Esophagus muscularis mucosa (tissue), 3 donors: Measurements from ENCODE around the gene ANXA2.

Experiments
- CTCF ChIP-seq, 3 experiments: fragments of 200-600 bp in 2 of 3; fragments of 450-650 bp in 1 of 3; sonication (generic) in 2 of 3; IDR thresholded peaks; one replicate each; pipeline ENCODE4 v1.5.1; 2017 to 2019; ENCODE audit warnings: antibody characterized with exemption in 3 of 3, mild to moderate bottlenecking in 2 of 3, moderate library complexity in 1 of 3
- POLR2A ChIP-seq: fragments of 450-650 bp; IDR thresholded peaks from one replicate; pipeline ENCODE4 v1.6.1; 2017; ENCODE audit warnings: antibody characterized with exemption, moderate library complexity, mild to moderate bottlenecking, low read depth
- POLR2AphosphoS5 ChIP-seq, 2 donors: sonication (generic); formaldehyde crosslinking; IDR thresholded peaks; one replicate each; pipeline ENCODE4 v1.6.1; 2017; ENCODE audit warnings: antibody characterized with exemption in 2 of 2

- TF ChIP-seq CTCF (IDR thresholded peaks at IDR 0.05) (no peak), POLR2AphosphoS5 (IDR thresholded peaks at IDR 0.05) (no peak), POLR2A (no peak)
Observed at GRCh38 chr15:60420203-60420716, 22.5 kb upstream of the ANXA2 start.
